CD4-positive, alpha-beta memory T cell (primary cell): ENCODE measurements around the gene DNAJC13. TPM values are rescaled to one million over a fixed set of nuclear protein-coding genes. Genes with fewer than 3 reads are reported as not detected.

ENCODE experiments used
- CTCF ChIA-PET: fragments of 350-600 bp; sonication (Branson Sonifier 250); formaldehyde crosslinking; loops from one replicate; lab custom pipeline; 2021; ENCODE audit warnings: inconsistent platforms; ENCODE audit not compliant: partially characterized antibody; lab: Charles Lee
- POLR2A ChIA-PET: fragments of 350-600 bp; sonication (Branson Sonifier 250); formaldehyde crosslinking; loops from one replicate; lab custom pipeline; 2021; ENCODE audit not compliant: partially characterized antibody; lab: Charles Lee
- DNase-seq, 5 donors: peaks; one replicate each; pipeline versions ENCODE4 v3.0.0 to v3.0.0-alpha.2; 2020 to 2022; ENCODE audit warnings: mixed read lengths in 1 of 5
- H3K27ac ChIP-seq: one replicate; pipeline ENCODE4 v1.7.0; 2013; ENCODE audit warnings: low read depth, low read length
- H3K27me3 ChIP-seq: 2 replicates; pipeline ENCODE4 v1.7.0; 2013; ENCODE audit warnings: mild to moderate bottlenecking, low read length, moderate library complexity; ENCODE audit not compliant: insufficient read depth
- H3K36me3 ChIP-seq: 2 replicates; pipeline ENCODE4 v1.7.0; 2013; ENCODE audit warnings: mild to moderate bottlenecking, low read length, moderate library complexity; ENCODE audit not compliant: insufficient read depth
- H3K4me1 ChIP-seq: 2 replicates; pipeline ENCODE4 v1.7.0; 2013; ENCODE audit warnings: mild to moderate bottlenecking, low read length, moderate library complexity; ENCODE audit not compliant: insufficient read depth
- H3K4me3 ChIP-seq, 2 donors: one replicate each; pipeline ENCODE4 v1.7.0; 2013; ENCODE audit warnings: low read length in 2 of 2, mild to moderate bottlenecking in 1 of 2
- H3K9me3 ChIP-seq, 2 donors: one replicate each; pipeline ENCODE4 v1.7.0; 2013; ENCODE audit warnings: low read length in 2 of 2, control low read depth in 1 of 2; ENCODE audit not compliant: control insufficient read depth in 1 of 2
- H3K27ac Mint-ChIP-seq, 7 donors: one replicate each; pipeline ENCODE4 v1.8.0; 2020 to 2021; ENCODE audit warnings: mixed read lengths in 7 of 7, mild to moderate bottlenecking in 6 of 7, inconsistent platforms in 3 of 7, moderate library complexity in 3 of 7
- H3K27me3 Mint-ChIP-seq, 2 donors: one replicate each; pipeline ENCODE4 v1.8.0; 2020 to 2021; ENCODE audit warnings: mixed read lengths in 2 of 2
- H3K36me3 Mint-ChIP-seq, 2 donors: one replicate each; pipeline ENCODE4 v1.8.0; 2020 to 2021; ENCODE audit warnings: mixed read lengths in 2 of 2, inconsistent platforms in 1 of 2, mild to moderate bottlenecking in 1 of 2
- H3K4me1 Mint-ChIP-seq, 4 donors: one replicate each; pipeline ENCODE4 v1.8.0; 2020 to 2021; ENCODE audit warnings: mixed read lengths in 4 of 4, mild to moderate bottlenecking in 1 of 4
- H3K4me3 Mint-ChIP-seq, 8 donors: one replicate each; pipeline ENCODE4 v1.8.0; 2020 to 2021; ENCODE audit warnings: mixed read lengths in 8 of 8, mild to moderate bottlenecking in 7 of 8, moderate library complexity in 6 of 8, inconsistent platforms in 3 of 8
- H3K9me3 Mint-ChIP-seq, 8 donors: one replicate each; pipeline ENCODE4 v1.8.0; 2020 to 2021; ENCODE audit warnings: mixed read lengths in 8 of 8, mild to moderate bottlenecking in 5 of 8, inconsistent platforms in 3 of 8, moderate library complexity in 1 of 8
- intact Hi-C: fragments of 100-400 bp; cut with micrococcal nuclease; formaldehyde crosslinking; loops from one replicate; pipeline ENCODE4 v1.15.1; 2023
- polyA plus RNA-seq, 2 donors: library from polyadenylated mRNA; unstranded; fragments of 300-500 nt; fragmentation: Illumina TruSeq; gene quantifications; one replicate each; pipeline ENCODE4 v1.2.3, GENCODE V29; 2021
- total RNA-seq, 2 experiments: library from RNA; stranded (reverse); gene quantifications; one replicate each; pipeline ENCODE4 v1.2.3, GENCODE V29; 2021

The DNAJC13 gene
- total and polyA plus RNA-seq, 4 experiments from 2014 or later = 7.4 to 43.5 (median 26.8) TPM

DNA sequence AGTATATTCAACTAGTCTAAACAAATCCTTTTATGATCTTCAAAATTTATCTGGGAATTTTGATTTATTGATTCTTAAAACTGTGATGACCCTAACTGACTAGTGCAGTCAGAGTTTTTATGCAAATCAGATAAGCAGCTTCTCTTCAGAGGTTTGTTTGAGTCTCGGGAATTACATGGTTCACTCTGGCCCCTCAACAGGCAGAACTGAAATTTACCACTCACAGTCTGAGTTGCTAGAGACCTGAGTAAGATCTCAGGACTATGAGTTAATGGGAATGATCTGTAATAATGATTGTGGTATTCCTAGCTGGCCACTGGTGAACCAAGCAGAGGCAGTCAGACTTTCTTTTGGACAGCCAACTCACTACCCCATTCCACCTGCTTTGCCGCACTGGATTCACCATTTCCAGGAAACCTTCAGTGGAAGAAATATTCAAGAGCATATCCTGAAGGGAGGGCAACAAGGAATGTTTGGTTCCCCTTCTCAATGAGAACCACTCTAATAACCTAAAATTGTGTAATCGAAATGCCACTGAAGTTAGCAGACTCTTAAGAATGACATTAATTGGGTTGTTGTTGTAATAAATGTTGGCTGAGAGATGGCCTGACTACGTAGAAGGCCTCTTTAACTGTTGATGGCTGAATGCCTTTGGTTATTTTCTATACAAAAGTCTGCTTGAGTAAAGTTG is 11.5 kb upstream of the DNAJC13 start:
- Histone ChIP-seq H3K4me1 (no peaks in the 10 kb centered on the region), H3K27me3 (no peaks in the 10 kb centered on the region), H3K36me3 (no peaks in the 10 kb centered on the region), H3K9me3 (no peaks in the 10 kb centered on the region), H3K4me3 (no peak overlapping the region), H3K27ac (no peak overlapping the region)
- Mint-ChIP-seq H3K9me3 (no peaks in the 10 kb centered on the region), H3K4me3 (no peak overlapping the region), H3K4me1 (no peaks in the 10 kb centered on the region), H3K27ac (no peak overlapping the region), H3K27me3 (peaks cover 2 to 3% of the 10 kb centered on the region in 2 donors), H3K36me3 (no peaks in the 10 kb centered on the region)
- ChIA-PET POLR2A (interaction anchor here (0.6 kb wide), 1 partner anchor 12 kb away, joined by 3 read pairs; the partner anchor contains the start of gene DNAJC13), CTCF (interaction anchor here (0.6 to 2.1 kb wide), 2 partner anchors 9 to 1145 kb away, joined by 3 to 6 read pairs; no protein-coding TSS in a partner anchor)
- no peak for DNase-seq
- intact Hi-C loops = no loop called here

DNA sequence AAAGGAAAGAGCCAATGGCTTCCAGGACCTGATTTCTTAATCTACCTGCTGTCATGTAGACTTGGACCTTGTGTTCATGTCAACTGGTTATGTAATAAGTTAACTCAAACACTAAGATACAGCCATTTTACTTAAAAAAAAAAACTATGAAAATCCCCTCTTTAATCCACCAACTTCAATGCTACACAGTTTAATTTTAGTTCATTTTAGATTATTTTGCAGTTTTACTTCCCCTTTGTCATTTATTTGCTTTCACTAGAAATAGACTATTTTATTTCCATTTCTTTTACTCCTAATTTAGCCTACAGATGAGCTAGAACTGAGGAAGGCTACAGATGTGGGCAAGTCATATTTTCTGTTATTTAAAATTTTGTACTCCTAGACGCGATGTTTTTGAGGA is 10.7 kb upstream of the DNAJC13 start:
- H3K36me3 Mint-ChIP-seq = no peaks in the 10 kb centered on the region
- no peaks in the 10 kb centered on the region for H3K9me3 Mint-ChIP-seq
- no peaks in the 10 kb centered on the region for H3K4me1 Mint-ChIP-seq
- intact Hi-C loops = no loop called here
- CTCF ChIA-PET = interaction anchor here (0.6 to 2.1 kb wide), 2 partner anchors 10 to 1145 kb away, joined by 3 to 6 read pairs; no protein-coding TSS in a partner anchor
- no peaks in the 10 kb centered on the region for H3K9me3 ChIP-seq
- H3K4me3 Mint-ChIP-seq = no peak overlapping the region
- POLR2A ChIA-PET = no interaction called here
- H3K27ac Mint-ChIP-seq = no peak overlapping the region
- H3K4me3 ChIP-seq = no peak overlapping the region
- no peak overlapping the region for H3K27ac ChIP-seq
- peaks cover 1 to 2% of the 10 kb centered on the region in 2 donors for H3K27me3 Mint-ChIP-seq
- H3K4me1 ChIP-seq = no peaks in the 10 kb centered on the region
- no peak for DNase-seq
- no peaks in the 10 kb centered on the region for H3K27me3 ChIP-seq
- no peaks in the 10 kb centered on the region for H3K36me3 ChIP-seq

DNA sequence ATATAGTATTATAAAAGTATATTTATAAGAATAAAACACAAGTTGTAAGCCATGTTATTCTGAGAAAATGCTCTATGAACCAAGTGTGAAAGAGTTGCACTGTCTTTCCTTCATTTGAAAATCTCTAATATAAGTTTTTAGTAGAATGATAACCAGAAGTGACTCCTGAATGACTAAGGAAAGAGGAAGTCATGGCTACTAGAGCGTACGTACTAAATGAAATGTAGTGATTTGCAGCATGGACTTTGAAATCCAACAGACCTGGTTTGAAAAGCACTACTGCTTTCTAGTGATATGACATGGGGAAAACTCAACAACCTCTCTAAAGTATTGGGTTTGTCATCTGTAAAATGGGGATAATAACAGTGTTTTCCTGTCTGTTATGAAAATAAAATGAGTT is 10.3 kb upstream of the DNAJC13 start:
- intact Hi-C loops = no loop called here
- H3K36me3 Mint-ChIP-seq = no peaks in the 10 kb centered on the region
- H3K27ac Mint-ChIP-seq = no peak overlapping the region
- Histone ChIP-seq H3K4me3 (no peak overlapping the region), H3K4me1 (no peaks in the 10 kb centered on the region), H3K27me3 (no peaks in the 10 kb centered on the region), H3K9me3 (no peaks in the 10 kb centered on the region), H3K27ac (no peak overlapping the region), H3K36me3 (no peaks in the 10 kb centered on the region)
- no peaks in the 10 kb centered on the region for H3K4me1 Mint-ChIP-seq
- ChIA-PET CTCF (interaction anchor here (2.1 kb wide), 1 partner anchor 10 kb away, joined by 6 read pairs; no protein-coding TSS in a partner anchor), POLR2A (no interaction called here)
- H3K4me3 Mint-ChIP-seq = no peak overlapping the region
- H3K9me3 Mint-ChIP-seq = no peaks in the 10 kb centered on the region
- peaks cover 0 to 2% of the 10 kb centered on the region in 2 donors for H3K27me3 Mint-ChIP-seq
- DNase-seq = no peak

DNA sequence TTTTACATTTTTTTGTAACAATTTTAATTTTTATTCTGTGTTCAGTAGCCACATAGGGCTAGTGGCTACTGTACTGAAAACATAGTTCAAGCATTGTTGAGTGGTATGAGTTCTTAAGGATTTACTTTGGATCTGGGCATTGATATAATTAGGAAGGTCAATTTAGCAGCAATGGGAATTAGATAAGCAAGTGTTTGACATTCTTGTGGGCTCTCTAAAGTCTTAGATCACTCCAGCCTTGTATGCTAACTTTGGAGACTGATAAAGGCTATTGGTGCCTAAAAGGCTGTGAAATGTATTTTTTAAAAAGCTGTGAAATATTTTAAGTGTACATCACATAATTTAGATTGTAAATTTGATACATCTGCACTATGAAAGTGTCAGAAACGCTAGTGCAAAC is 2.5 kb upstream of the DNAJC13 start:
- Histone ChIP-seq H3K9me3 (no peaks in the 10 kb centered on the region), H3K36me3 (no peaks in the 10 kb centered on the region), H3K4me3 (no peak overlapping the region), H3K4me1 (peaks cover 18% of the 10 kb centered on the region), H3K27me3 (no peaks in the 10 kb centered on the region), H3K27ac (no peak overlapping the region)
- intact Hi-C loops = loop anchor here (5.0 to 10.0 kb wide), 2 partner anchors 1390 to 1523 kb away; partner anchors contain the start of genes ATP2C1 and SRPRB
- ChIA-PET CTCF (no interaction called here), POLR2A (no interaction called here)
- Mint-ChIP-seq H3K9me3 (peaks cover 0 to 2% (median 0%) of the 10 kb centered on the region in 8 donors), H3K4me1 (peaks cover 13 to 26% (median 17%) of the 10 kb centered on the region in 4 donors), H3K27me3 (peaks cover 0 to 2% of the 10 kb centered on the region in 2 donors), H3K27ac (no peak overlapping the region), H3K36me3 (peaks cover 0 to 11% of the 10 kb centered on the region in 2 donors), H3K4me3 (peak overlapping the region in 1 of 8 donors; percentile 55)
- no peak for DNase-seq

DNA sequence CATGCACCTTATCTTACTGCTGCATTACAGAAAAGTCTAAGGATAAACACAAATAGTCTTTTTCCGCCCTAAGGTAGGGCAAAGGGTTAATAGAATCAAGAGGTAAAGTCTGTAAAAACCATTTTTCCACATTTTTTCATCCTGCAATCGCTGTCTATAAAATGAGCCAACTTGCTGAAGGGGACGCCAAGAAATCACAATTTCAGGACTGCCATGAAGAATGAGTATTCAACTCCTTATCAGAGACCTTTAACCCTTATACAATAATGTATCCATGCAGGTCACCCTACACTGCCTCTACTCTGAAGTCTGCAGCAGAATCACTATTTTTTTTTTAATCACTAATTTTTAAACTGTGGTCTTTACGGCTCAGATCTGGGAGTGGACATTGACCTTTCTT is 1.1 kb upstream of the DNAJC13 start:
- intact Hi-C loops = loop anchor here (2.0 to 10.0 kb wide), 5 partner anchors 913 to 1669 kb away; partner anchors contain the start of genes ASTE1, ATP2C1, MRPL3 and NEK11
- no peak for DNase-seq
- H3K27me3 ChIP-seq = no peaks in the 10 kb centered on the region
- H3K27ac Mint-ChIP-seq = peak overlapping the region; percentile 95 to 99 (median 98)
- H3K36me3 Mint-ChIP-seq = peaks cover 7 to 20% of the 10 kb centered on the region in 2 donors
- H3K27me3 Mint-ChIP-seq = peaks cover 0 to 2% of the 10 kb centered on the region in 2 donors
- no peak overlapping the region for H3K4me3 ChIP-seq
- peaks cover 20 to 38% (median 26%) of the 10 kb centered on the region in 4 donors for H3K4me1 Mint-ChIP-seq
- H3K4me1 ChIP-seq = peaks cover 23% of the 10 kb centered on the region
- CTCF ChIA-PET = no interaction called here
- H3K27ac ChIP-seq = no peak overlapping the region
- no peaks in the 10 kb centered on the region for H3K36me3 ChIP-seq
- H3K4me3 Mint-ChIP-seq = peak overlapping the region; percentile 96 to 100 (median 99)
- no peaks in the 10 kb centered on the region for H3K9me3 ChIP-seq
- POLR2A ChIA-PET = interaction anchor here (2.3 kb wide), 1 partner anchor 1523 kb away, joined by 10 read pairs; the partner anchor contains the start of gene ATP2C1
- H3K9me3 Mint-ChIP-seq = peaks cover 0 to 2% (median 0%) of the 10 kb centered on the region in 8 donors

DNA sequence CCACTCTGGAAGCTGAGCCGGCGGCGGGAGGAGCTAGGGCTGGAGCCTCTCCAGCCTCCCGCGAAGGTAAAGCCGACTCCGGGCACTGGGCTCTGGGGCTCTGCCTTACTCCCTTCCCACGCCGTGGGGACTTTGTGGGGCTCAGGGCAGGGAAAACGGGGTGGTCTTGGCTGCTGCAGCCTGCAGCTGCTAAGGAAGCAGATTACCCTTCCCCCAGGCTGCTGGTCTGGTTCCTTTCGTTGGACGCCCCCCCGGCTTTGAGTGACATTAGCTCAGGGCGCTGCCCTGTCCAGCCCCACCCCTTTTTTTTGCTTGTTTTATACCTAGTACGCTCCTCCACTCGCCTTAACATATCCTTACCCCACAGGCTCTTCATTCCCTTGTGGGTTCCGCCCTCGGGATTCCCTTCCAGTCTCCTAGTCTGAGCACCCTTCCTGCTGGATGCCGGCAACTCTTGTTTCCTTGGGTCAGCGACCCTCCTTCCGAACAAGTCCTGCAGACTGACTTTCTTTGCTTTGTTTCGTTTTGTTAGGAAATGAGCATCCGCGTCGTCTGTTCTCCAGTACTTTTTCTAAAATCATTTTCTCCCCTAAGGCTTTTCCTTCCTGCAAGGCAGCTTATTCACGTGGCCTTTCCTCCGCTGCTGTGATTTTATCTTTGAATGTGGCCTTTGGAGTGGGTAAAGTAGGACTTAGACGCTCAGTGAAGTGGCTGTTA is 551 bp downstream of the DNAJC13 start:
- Mint-ChIP-seq H3K36me3 (peaks cover 7 to 20% of the 10 kb centered on the region in 2 donors), H3K9me3 (peaks cover 0 to 2% (median 0%) of the 10 kb centered on the region in 8 donors), H3K27ac (peak overlapping the region; percentile 95 to 99 (median 98)), H3K27me3 (no peaks in the 10 kb centered on the region), H3K4me1 (peaks cover 21 to 39% (median 30%) of the 10 kb centered on the region in 4 donors), H3K4me3 (peak overlapping the region; percentile 96 to 100 (median 99))
- intact Hi-C loops = loop anchor here (1.0 to 10.0 kb wide), 8 partner anchors 242 to 1671 kb away; partner anchors contain the start of genes ASTE1, ATP2C1, CDV3 and MRPL3
- DNase-seq = peak in 2 of 5 donors; percentile 29 to 69
- Histone ChIP-seq H3K36me3 (no peaks in the 10 kb centered on the region), H3K4me3 (peak overlapping the region; percentile 84 to 89), H3K27ac (peak overlapping the region; percentile 82), H3K4me1 (peaks cover 23% of the 10 kb centered on the region), H3K27me3 (no peaks in the 10 kb centered on the region), H3K9me3 (no peaks in the 10 kb centered on the region)
- ChIA-PET CTCF (interaction anchor here (1.5 kb wide), 1 partner anchor 66 kb away, joined by 4 read pairs; no protein-coding TSS in a partner anchor), POLR2A (interaction anchor here (0.8 to 2.3 kb wide), 15 partner anchors 10 to 1672 kb away, joined by 3 to 10 read pairs (median 5); partner anchors contain the start of genes ASTE1, ATP2C1, CDV3 and NEK11)
